NCI-H748 (cell line): ENCODE measurements around the gene CASKIN1.
"Not testable (repeated sequence)": the region's sequence is repeated elsewhere in the genome, so short reads cannot be mapped to it uniquely, and the experiment has no call there.

Source experiments
- DNase-seq: peaks from one replicate; lab custom pipeline; 2025; ENCODE audit not compliant: unreplicated experiment; lab: John Stamatoyannopoulos, UW

CASKIN1 gene, protein sequence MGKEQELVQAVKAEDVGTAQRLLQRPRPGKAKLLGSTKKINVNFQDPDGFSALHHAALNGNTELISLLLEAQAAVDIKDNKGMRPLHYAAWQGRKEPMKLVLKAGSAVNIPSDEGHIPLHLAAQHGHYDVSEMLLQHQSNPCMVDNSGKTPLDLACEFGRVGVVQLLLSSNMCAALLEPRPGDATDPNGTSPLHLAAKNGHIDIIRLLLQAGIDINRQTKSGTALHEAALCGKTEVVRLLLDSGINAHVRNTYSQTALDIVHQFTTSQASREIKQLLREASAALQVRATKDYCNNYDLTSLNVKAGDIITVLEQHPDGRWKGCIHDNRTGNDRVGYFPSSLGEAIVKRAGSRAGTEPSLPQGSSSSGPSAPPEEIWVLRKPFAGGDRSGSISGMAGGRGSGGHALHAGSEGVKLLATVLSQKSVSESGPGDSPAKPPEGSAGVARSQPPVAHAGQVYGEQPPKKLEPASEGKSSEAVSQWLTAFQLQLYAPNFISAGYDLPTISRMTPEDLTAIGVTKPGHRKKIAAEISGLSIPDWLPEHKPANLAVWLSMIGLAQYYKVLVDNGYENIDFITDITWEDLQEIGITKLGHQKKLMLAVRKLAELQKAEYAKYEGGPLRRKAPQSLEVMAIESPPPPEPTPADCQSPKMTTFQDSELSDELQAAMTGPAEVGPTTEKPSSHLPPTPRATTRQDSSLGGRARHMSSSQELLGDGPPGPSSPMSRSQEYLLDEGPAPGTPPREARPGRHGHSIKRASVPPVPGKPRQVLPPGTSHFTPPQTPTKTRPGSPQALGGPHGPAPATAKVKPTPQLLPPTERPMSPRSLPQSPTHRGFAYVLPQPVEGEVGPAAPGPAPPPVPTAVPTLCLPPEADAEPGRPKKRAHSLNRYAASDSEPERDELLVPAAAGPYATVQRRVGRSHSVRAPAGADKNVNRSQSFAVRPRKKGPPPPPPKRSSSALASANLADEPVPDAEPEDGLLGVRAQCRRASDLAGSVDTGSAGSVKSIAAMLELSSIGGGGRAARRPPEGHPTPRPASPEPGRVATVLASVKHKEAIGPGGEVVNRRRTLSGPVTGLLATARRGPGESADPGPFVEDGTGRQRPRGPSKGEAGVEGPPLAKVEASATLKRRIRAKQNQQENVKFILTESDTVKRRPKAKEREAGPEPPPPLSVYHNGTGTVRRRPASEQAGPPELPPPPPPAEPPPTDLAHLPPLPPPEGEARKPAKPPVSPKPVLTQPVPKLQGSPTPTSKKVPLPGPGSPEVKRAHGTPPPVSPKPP (N-terminal part only)

DNA sequence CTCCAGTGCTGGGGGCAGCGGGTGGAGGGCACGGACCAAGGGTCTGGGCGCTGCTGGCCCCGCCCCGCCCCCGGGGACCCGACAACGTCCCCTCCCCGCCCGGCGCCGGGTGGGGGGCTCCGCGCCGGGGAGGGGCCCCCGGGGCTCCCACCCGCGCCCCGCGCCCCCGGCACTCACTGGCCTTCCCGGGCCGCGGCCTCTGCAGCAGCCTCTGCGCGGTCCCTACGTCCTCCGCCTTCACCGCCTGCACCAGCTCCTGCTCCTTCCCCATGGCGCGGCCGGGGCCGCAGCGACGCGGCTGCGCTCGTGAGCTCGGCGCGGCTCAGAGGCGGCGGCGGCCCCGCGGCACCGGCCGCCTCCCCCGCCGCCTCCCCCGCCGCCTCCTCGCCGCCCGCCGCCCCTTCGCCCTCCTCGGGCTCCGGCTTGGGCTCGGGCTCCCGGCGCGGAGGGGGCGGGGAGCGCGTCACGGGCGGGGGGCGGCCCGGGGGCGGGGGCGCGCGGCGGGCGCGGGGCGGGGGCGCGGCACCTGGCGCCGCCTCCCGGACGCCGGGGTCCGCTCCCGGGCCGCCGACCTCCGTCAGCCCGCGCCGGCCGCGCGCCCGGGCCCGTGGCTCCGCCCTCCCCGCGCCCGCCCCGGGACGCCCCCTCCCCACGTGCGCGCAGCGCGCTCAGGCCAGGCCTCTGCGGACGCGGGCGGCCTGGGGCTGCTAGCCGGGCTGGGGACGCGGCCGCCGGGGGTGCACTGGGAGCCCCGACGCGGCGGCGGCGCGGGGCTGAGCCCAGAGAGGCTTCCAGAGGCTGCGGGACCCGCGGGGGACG lies at the start of gene CASKIN1:
Gene CASKIN1 (minus strand): TSS at position 444 of the 819 bp plus-strand sequence. CDS start 173 bp downstream, at position 271.
- peak; percentile 54 for DNase-seq

DNA sequence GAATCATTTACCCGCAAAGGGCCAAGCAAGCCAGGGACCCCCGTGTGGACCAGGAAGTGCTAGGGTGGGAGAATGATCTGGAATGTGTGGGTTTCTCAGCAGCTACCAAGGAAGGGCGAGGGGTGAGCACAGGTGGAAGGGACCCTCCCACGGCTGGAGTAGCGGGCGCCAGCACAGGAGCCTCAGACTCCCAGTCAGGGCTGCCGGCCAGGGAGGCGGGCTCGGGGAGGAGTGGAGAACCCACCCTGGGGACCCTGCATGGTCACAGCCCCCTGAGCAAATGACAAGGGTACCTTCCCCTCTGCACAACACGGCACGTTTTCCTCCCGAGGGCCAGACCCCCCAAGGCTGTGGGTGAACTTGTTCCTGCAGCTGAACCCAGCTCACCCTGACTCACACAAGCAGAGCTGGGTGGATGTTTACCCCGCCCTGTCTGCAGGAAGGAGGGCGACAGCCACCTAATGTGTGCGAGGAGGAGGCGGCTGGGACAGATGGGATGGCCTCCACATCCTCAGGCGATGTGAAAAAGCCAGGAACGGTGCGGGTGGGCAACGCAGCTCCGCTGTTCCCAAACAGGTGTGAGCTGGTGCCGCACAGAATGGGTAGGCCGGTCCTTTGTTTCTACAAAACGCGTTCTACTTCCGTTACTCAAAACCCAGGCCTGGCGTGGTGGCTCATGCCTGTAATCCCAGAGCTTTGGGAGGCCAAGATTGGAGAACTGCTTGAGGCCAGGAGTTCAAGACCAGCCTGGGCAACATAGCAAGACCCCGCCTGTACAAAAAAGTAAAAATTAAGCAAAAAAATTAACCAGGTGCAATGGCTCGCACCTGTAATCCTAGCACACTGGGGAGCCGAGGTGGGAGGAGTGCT lies 48.8 kb upstream of the CASKIN1 start:
- DNase-seq, result no peak

DNA sequence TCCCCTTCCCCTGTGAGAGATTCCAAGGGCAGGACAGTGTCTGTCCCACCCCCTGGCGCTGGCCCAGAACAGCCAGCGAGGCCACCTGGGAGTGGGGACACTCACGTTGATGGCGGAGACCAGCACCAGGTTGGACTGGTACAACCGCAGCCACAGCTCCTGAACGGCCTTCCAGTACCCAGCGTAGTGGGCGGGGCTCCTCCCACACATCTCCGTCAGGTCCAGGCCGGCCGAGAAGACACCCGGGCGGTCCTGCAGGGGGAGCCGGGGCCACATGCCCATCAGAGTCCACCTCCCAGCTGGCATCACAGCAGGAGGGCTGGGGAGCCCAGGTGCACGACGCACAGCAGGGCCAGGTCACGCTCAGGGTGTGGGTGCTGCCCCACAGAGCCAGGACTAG lies 47.9 kb upstream of the CASKIN1 start:
- DNase-seq, result no peak

DNA sequence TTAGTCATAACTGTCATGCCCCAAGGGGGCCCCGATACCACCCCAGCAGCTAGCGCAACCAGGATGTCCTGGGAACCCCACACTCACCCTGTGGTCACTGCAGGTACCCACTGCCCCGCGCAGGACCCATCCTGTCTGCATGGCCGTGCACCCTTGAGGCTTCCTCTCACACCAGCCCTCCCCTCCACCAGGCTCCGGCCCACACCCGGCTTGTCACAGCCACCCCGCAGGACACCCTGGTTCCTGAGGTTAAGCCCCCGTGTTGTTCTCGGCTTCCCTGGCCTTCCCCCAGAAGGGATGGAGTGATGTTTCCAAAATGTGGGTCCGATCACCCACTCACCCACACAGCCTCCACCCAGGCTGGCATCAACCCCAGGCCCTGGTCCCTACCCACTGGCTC lies 47.4 kb upstream of the CASKIN1 start:
- DNase-seq, result no peak

DNA sequence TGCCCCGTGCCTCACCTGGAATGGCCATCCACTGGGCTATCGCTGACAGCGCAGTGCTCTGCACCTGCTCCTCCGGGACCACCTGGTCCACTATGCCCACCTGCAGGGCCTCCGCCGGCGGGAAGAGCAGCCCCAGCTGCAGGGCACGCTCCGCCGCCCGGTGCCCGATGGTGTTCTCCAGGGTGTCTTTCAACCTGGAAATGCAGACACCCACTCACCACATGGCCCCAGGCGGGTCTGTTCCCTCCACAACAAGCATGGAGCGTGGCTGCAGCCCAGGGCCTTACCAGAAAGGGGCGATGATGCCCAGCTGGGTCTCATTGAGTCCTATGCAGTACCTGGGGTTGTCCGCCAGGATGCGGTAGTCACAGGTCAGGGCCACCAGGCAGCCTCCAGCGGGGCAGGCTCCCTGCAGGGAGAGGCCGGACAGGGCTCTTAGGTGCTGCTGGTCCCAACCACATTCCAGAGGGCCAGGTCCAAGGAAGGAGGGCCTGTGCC lies 46.7 kb upstream of the CASKIN1 start:
- no peak for DNase-seq

DNA sequence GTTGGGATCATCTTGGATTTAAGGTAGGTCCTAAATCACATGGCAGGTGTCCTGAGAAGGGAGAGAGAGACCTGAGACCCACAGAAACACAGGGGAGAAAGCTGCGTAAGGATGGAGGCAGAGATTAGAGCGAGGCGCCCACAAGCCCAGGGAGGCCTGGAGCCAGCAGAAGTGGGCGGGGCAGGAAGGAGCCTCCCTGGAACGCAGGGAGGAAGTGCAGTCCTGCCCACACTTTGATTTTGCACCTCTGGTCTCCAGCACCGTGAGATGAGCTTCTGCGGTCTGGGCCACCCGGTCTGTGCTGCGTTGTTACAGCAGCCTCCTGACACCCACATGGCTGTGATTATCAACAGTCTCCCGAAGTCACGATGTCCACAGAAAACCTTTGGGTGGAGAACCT lies 46.2 kb upstream of the CASKIN1 start:
- no peak for DNase-seq

DNA sequence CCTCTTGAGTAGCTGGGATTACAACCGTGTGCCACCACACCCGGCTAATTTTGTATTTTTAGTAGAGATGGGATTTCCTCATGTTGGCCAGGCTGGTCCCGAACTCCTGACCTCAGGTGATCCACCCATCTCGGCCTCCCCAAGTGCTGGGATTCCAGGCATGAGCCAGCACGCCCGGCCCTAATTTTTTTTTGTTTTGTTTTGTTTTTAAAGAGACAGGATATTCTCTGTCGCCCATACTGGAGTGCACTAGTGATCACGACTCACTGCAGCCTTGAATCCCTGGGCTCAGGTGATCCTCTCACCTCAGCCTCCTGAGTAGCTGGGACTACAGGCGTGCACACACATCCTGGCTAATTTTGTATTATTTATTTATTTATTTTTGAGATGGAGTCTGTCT lies 43.9 kb upstream of the CASKIN1 start:
- not testable (repeated sequence) for DNase-seq

DNA sequence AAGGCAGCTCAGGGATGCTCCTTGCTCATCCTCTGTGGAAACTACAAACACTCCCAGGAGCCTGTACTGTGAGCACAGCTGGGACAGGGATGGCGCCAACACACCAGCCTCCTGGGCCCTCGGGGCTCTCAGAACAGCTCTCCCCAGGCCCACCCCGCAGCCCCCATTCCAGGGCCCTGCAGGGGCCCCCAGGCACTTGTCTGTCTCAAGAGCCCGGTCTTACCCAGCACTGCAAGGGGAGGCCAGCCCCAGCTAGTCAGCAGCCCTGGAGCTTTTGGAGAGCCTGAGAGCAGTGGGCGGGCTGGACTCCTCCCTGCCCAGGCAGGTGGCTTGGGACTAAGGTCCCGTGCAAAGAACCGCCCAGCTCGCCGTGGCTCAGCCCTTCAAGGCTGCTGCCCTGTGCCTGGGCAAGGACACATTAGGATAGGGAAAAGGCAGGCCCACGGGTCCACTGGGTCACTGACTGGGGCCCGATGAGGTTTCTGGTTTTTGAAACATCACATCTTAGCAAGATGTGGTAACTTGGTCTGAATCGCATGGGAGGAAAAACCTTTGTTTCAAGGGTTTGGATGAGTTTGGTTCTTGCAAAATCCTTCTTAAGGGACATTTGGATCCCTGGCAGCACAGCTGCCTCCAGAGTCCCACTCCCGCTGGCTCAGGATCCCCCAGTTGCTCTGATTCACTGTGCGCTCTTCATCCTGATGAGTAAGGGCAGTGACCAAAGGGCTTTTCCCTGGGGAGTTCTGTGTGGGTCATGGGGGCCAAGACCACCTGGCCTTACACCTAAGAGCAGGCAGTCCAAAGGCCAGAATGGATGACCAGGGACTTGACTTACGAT lies 42.7 kb upstream of the CASKIN1 start:
- DNase-seq, result no peak

DNA sequence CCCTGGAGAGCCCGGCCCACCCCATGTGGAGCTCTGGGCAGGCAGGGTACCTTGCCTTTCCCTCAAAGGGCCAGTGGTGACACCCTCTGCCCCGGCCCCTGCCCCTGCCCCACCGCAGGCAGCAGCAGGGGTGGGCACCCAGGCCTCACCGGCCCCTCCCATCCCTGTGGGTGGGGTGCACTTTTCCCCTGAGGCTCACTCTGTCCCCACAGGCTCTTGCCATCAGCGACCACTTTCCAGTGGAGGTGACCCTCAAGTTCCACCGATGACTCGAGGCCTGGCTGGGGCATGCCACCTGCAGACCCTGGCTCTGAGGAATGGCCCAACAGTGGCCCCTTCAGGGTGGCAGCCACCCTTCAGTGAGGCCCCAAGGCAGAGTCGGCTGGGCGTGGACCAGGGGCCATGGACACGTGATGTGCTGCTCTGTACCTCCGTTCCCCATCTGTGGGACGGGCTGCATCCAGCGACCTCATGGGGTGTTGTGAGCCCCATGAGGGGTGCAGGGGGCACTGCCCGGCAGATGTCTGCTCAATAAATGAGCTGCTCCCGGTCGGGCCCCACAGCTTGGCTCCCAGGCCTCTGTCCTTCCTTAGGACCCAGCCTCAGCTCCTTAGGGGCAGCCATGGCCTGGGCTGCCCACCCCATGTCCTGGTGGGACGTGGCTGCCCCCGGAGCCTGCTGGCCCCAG lies 41.9 kb upstream of the CASKIN1 start:
- DNase-seq, result no peak

DNA sequence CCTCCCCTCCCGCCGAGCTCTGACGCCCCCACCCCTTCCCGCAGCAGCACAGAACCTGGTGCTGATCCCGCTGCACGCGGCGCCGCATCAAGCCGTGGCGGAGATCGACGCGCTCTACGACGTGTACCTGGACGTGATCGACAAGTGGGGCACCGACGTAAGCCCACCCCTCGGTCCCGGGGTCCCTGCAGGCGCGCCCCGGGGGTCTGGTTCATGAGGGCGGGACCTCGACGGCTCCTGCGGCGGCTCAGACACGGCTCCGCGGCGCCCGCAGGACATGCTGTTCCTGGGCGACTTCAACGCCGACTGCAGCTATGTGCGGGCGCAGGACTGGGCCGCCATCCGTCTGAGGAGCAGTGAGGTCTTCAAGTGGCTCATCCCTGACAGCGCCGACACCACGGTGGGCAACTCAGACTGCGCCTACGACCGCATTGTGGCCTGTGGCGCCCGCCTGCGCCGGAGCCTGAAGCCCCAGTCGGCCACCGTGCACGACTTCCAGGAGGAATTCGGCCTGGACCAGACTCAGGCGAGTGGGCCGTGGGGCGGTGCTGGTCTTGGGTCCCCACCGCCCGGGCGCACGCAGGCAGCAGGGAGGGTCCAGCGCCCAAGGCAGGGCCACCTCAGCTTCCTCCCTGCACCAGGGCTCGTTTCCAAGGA lies 41.2 kb upstream of the CASKIN1 start:
- DNase-seq, result no peak

DNA sequence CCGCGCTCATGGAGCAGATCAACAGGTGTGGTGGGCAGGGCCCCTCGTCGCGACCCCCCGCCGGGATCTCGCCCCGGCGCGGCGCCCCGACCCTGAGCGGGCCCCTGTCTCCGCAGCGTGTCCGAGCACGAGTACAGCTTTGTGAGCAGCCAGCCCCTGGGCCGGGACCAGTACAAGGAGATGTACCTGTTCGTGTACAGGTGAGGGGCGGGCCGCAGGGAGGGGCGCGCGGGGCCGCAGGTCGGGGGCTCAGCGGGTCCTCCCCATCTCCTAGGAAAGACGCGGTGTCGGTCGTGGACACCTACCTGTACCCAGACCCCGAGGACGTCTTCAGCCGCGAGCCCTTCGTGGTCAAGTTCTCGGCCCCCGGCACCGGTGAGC lies 40.7 kb upstream of the CASKIN1 start:
- DNase-seq, result peak; percentile 29

DNA sequence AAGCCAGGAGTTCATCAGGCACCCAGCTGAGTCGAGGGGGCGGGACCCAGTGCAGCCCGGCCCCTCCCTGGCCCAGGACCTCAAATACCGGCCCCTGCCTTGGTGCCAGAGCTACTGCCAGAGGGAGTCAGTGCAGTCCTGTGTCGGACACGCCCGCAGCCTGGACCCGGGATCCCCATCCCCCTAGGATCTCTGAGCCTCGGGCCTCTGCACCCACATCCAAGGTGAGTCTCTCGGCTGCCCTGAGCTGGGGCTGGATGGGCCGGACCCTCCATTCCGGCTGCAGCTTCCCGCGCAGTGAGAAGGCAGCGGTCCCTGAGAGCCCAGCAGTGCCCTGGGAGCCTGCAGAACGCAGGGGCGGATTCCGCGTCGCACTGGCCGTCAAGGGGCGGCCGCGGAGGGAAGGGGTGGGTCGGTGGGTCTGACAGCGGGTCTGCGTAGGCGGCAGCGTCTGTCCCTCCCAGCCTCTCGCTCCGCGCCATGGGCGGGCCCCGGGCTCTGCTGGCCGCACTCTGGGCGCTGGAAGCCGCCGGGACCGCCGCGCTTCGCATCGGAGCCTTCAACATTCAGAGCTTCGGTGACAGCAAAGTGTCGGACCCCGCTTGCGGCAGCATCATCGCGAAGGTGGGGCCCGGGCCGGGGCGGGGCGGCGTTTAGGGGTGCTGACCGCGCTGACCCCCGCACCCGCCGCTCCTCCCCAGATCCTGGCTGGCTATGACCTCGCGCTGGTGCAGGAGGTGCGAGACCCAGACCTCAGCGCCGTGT lies 40.1 kb upstream of the CASKIN1 start, which contains the start of gene DNASE1L2:
Gene DNASE1L2 (plus strand): TSS at position 108 of the 765 bp plus-strand sequence. CDS start 373 bp downstream, at position 481.
- DNase-seq, result peak; percentile 37

DNA sequence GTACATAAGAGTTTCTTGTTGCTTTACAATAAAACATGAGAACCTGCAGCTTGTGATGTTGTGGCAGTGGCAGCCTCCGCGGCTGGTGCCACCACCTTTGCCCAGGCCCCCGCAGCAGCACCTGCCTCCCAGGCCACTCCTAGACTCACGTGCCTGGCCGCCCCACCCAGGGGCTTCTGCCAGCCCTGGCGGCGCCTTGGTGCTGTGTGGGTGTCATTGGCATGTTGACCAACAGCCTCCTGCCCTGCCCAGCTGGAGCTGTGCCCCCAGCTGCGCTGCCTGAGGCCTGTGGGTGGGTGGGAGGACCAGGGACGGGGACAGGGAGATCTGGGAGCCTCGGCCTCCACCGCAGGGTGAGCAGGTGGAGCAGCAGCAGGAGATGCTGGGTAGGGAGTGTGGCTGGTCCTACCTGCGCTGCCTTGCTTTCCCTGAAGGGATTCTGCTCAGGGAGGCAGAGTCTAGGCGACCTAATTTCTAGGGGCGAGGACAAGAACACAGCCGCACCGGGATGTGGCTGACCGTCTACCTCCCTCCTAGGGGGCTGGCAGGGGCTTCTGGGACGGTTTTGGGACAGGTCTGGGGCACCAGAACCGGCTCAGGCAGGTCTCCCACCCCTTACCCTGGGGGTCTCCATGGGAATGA lies 39.4 kb upstream of the CASKIN1 start:
- no peak for DNase-seq

DNA sequence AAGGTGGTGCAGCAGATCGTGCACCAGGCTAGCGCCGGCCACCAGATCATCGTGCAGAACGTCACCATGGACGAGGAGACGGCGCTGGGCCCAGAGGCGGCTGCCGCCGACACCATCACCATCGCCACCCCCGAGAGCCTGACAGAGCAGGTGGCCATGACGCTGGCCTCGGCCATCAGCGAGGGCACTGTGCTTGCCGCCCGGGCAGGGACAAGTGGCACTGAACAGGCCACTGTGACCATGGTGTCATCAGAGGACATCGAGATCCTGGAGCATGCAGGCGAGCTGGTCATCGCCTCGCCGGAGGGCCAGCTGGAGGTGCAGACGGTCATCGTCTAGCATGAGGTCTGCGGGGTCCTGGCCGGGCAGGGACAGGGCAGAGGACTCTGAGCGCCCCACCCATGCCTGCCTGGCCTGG lies 38.8 kb upstream of the CASKIN1 start:
- no peak for DNase-seq

DNA sequence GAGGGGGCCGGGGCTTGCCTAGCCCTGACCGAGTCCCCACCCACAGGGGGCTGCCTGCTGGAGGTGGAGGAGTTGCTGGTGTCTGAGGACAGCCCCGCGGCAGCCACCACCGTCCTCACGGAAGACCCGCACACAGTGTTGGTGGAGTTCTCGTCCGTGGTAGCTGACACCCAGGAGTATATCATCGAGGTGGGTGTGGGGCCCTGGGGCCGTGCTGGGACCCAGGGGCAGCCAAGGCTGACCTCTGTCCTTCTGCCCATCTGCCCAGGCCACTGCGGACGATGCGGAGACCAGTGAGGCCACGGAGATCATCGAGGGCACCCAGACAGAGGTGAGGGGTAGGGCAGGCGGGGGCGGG lies 38.4 kb upstream of the CASKIN1 start:
- DNase-seq, result no peak
